ENCODE data around the gene GBF1. TPM values are rescaled to one million over a fixed set of nuclear protein-coding genes. Genes with fewer than 3 reads are reported as not detected.

GBF1 gene
- total RNA-seq, 2 experiments from 2014 or later, result 28.8 to 30.9 TPM

- Histone ChIP-seq H3K4me1 (ENCODE audit: insufficient read depth, low read length) (peaks cover 38% of the 10 kb centered on the region), H3K27ac (ENCODE audit: low read depth in 1 of 2, low read length in 2 of 2) (no peak overlapping the region), H3K4me3 (ENCODE audit: low read length) (no peak overlapping the region), H3K27me3 (ENCODE audit: control insufficient read depth in 1 of 2, insufficient read depth in 2 of 2, low read length in 2 of 2) (peaks cover 0 to 2% of the 10 kb centered on the region in 2 experiments), H3K9me3 (ENCODE audit: control insufficient read depth in 1 of 2, insufficient read depth in 1 of 2, low read length in 2 of 2) (peaks cover 0 to under 1% of the 10 kb centered on the region in 2 experiments), H3K36me3 (ENCODE audit: insufficient read depth, low read length) (peaks cover 39% of the 10 kb centered on the region)
- no peaks in the 10 kb centered on the region for H3K9me3 Mint-ChIP-seq
- peak overlapping the region; percentile 85 for H3K27ac Mint-ChIP-seq
- ChIA-PET CTCF (interaction anchor here (0.6 to 1.8 kb wide), 13 partner anchors 8 to 246 kb away, joined by 3 to 10 read pairs (median 3); partner anchors contain the start of gene NFKB2), POLR2A (interaction anchor here (0.6 to 6.1 kb wide), 3 partner anchors 7 to 18 kb away, joined by 3 to 31 read pairs (median 16); partner anchors contain the start of genes FBXL15 and NFKB2)
- ATAC-seq (ENCODE audit: poor library complexity) (no peak), DNase-seq (peak in 3 of 14 experiments; percentile 5 to 46 (median 23))
- H3K4me3 Mint-ChIP-seq, result no peak overlapping the region
- peaks cover 5% of the 10 kb centered on the region for H3K27me3 Mint-ChIP-seq
- peaks cover 36% of the 10 kb centered on the region for H3K4me1 Mint-ChIP-seq (ENCODE audit: low read depth)
- H3K36me3 Mint-ChIP-seq (ENCODE audit: low read depth), result peaks cover 56% of the 10 kb centered on the region
- intact Hi-C loops (cut with DNase I, micrococcal nuclease), result no loop called here
- TF ChIP-seq CTCF (IDR thresholded peaks at IDR 0.05), result no peak
These were observed 157.8 kb downstream of the GBF1 start for GRCh38 chr10:102403115-102403514.

GRCh38 chr10:102404361-102405107 lies 159.2 kb downstream of the GBF1 start:
- peaks cover 0 to 6% of the 10 kb centered on the region in 2 experiments for H3K27me3 ChIP-seq (ENCODE audit: control insufficient read depth in 1 of 2, insufficient read depth in 2 of 2, low read length in 2 of 2)
- H3K9me3 ChIP-seq (ENCODE audit: control insufficient read depth in 1 of 2, insufficient read depth in 1 of 2, low read length in 2 of 2), result peaks cover 0 to 5% of the 10 kb centered on the region in 2 experiments
- H3K27me3 Mint-ChIP-seq, result peaks cover 12% of the 10 kb centered on the region
- TF ChIP-seq CTCF (IDR thresholded peaks at IDR 0.05), result no peak
- CTCF ChIA-PET, result interaction anchor here (1.2 to 1.8 kb wide), 5 partner anchors 9 to 247 kb away, joined by 3 to 7 read pairs (median 4); partner anchors contain the start of gene NFKB2
- peaks cover 36% of the 10 kb centered on the region for H3K4me1 Mint-ChIP-seq (ENCODE audit: low read depth)
- no peak overlapping the region for H3K27ac ChIP-seq (ENCODE audit: low read depth in 1 of 2, low read length in 2 of 2)
- H3K4me3 ChIP-seq (ENCODE audit: low read length), result no peak overlapping the region
- intact Hi-C loops (cut with DNase I, micrococcal nuclease), result no loop called here
- H3K4me1 ChIP-seq (ENCODE audit: insufficient read depth, low read length), result peaks cover 35% of the 10 kb centered on the region
- POLR2A ChIA-PET, result interaction anchor here (1.0 to 6.1 kb wide), 3 partner anchors 9 to 46 kb away, joined by 3 to 31 read pairs (median 16); partner anchors contain the start of genes FBXL15 and NFKB2
- DNase-seq, result peak in 3 of 14 experiments; percentile 17 to 44 (median 24)
- peak overlapping the region; percentile 54 for H3K4me3 Mint-ChIP-seq
- peaks cover 33% of the 10 kb centered on the region for H3K36me3 ChIP-seq (ENCODE audit: insufficient read depth, low read length)
- H3K27ac Mint-ChIP-seq, result peak overlapping the region; percentile 85
- no peak for ATAC-seq (ENCODE audit: poor library complexity)
- peaks cover 44% of the 10 kb centered on the region for H3K36me3 Mint-ChIP-seq (ENCODE audit: low read depth)
- no peaks in the 10 kb centered on the region for H3K9me3 Mint-ChIP-seq

- ATAC-seq (ENCODE audit: poor library complexity), result no peak
- peak in 2 of 14 experiments; percentile 29 to 53 for DNase-seq
- Histone ChIP-seq H3K36me3 (ENCODE audit: insufficient read depth, low read length) (peaks cover 28% of the 10 kb centered on the region), H3K9me3 (ENCODE audit: control insufficient read depth in 1 of 2, insufficient read depth in 1 of 2, low read length in 2 of 2) (peaks cover 0 to 7% of the 10 kb centered on the region in 2 experiments), H3K27ac (ENCODE audit: low read depth in 1 of 2, low read length in 2 of 2) (no peak overlapping the region), H3K4me1 (ENCODE audit: insufficient read depth, low read length) (peaks cover 35% of the 10 kb centered on the region), H3K27me3 (ENCODE audit: control insufficient read depth in 1 of 2, insufficient read depth in 2 of 2, low read length in 2 of 2) (peaks cover 0 to 10% of the 10 kb centered on the region in 2 experiments), H3K4me3 (ENCODE audit: low read length) (no peak overlapping the region)
- TF ChIP-seq CTCF (IDR thresholded peaks at IDR 0.05), result no peak
- intact Hi-C loops (cut with DNase I, micrococcal nuclease), result no loop called here
- H3K36me3 Mint-ChIP-seq (ENCODE audit: low read depth), result peaks cover 42% of the 10 kb centered on the region
- H3K4me3 Mint-ChIP-seq, result peak overlapping the region; percentile 62
- peak overlapping the region; percentile 85 for H3K27ac Mint-ChIP-seq
- H3K4me1 Mint-ChIP-seq (ENCODE audit: low read depth), result peaks cover 37% of the 10 kb centered on the region
- ChIA-PET POLR2A (interaction anchor here (1.0 to 6.1 kb wide), 3 partner anchors 9 to 45 kb away, joined by 3 to 31 read pairs (median 16); partner anchors contain the start of genes FBXL15 and NFKB2), CTCF (interaction anchor here (1.2 kb wide), 1 partner anchor 74 kb away, joined by 3 read pairs; no protein-coding TSS in a partner anchor)
- H3K27me3 Mint-ChIP-seq, result peaks cover 18% of the 10 kb centered on the region
- no peaks in the 10 kb centered on the region for H3K9me3 Mint-ChIP-seq
These were observed 159.8 kb downstream of the GBF1 start for GRCh38 chr10:102405108-102405571.
